DMS79 (cell line): ENCODE measurements around the gene DOK3.
A peak's percentile ranks its signal among the peaks of the same experiment; 100 is the strongest.

ENCODE experiments used
- DNase-seq: peaks from one replicate; lab custom pipeline; 2025; lab: John Stamatoyannopoulos, UW

Gene DOK3

DNA sequence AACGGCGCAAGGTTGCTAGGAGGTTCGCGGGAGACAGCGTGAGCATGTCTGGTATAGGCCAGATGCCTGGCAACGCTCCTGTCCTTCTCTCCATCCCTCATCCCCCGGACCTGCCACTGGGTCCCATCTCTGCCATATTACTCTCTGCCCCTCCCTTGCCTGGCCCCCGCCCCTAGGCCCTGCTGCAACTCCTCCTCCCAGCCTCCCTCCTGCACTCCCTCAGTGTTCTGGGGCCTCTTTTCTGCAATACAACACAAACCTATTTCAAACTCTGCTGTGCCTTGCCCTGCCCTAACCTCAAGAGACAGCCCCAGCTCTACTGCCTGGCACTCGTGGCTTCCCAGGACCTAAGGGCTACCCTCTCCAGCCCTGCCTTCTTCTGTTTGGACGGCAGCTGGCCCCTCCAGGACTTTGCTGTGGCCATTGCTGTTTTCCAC is 27.2 kb downstream of the DOK3 start:
- DNase-seq = no peak

DNA sequence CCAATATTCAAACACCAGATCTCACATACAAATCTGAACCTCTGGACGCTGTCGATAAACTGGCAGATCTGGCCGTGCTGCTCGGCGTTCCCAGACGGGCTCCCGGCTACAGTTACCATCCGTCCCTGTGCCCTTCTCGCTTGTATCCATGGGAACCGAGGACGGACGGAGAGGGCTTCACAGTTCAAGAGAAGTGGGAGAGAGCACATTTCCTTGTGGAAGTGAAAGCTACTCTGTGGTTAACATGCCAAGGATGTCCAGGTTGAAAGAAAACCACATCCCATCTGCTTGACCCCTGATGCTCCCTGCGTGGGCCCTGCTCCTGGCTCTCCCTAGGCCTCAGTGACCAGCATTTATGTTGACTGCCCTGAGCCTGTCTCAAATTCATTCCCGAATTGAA is 29.9 kb downstream of the DOK3 start:
- DNase-seq = no peak

DNA sequence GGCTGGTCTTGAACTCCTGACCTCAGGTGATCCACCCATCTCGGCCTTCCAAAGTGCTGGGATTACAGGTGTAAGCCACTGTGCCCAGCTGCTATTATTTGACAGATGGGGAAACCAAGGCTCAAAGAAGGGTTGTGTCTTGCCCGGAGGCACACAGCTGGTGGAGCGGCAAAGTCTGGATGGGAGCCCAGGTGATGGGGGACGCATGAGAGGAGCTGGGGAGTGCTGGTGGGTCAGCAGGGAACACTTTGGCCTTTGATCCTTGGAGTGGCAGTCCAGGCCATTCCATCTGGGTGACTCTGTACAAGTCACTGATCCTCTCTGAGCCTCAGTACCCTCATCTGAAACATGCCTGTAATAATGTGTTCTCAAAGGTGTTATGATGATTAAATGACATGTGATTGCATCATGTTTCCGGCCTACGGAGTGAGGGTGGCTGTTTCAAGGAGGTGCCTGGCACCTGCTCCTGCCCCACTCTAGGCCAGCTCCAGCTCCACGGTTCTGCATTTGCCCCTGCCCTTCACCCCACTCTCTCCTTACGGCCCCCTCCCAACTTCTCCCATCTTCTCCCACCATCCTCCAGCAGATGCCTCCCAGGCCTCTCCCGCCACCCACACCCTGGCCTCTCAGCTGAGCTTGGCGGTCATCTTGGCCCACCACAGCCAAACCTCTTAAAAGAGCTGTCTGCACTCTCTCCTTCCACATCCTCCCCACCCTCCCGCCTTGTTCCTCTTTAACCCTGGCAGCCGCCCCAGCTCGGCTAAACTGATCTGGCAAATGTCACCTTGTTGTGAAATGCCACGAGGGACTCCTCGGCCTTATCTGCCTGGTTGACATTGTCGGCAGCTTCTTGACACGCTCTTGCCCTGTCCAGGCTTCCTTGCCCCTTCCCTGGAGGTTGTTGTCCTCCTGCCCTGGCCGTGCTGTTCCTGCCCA is 30.6 kb downstream of the DOK3 start:
- peak; percentile 31 for DNase-seq

GRCh38 chr5:177477701-177478477 is 31.7 kb downstream of the DOK3 start:
- DNase-seq = no peak

GRCh38 chr5:177476531-177477233 is 32.9 kb downstream of the DOK3 start:
- DNase-seq = no peak

- DNase-seq = no peak
Observed at GRCh38 chr5:177475563-177476427, 33.8 kb downstream of the DOK3 start.

DNA sequence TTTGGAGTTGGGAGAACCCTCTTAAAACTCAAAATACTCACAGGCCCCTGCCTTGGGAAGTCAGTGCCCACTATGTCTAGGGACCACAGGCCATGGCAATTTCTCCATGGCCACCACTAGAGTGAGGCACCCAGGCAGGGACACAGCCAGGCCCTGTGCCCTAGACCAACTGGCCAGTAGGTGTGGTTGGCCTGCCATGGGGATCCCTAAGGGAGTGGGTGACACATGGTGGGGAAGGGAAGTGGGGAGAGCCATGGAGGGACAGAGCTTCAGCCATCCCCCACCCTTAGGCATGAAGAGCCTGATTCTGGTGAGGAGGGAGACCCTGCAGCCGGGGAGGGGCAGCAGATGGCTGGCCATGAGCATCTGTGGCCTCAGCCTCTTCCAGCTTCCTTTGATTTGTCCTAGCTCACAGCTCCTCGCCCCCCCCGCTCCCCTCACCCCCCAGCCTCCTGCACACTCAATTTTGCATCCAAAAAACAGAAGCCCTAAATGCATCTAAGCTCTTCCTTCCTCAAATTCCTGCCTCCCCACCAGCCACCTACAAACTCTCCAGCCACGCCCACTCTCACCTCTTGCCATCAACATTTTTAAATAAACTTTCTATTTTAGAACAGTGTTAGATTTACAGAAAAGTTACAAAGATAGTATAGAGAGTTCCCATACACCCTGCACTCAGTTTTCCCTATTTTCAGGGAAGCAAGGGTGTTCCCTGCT is 34.6 kb downstream of the DOK3 start:
- DNase-seq = no peak

- no peak for DNase-seq
Observed at GRCh38 chr5:177474002-177474476, 35.6 kb downstream of the DOK3 start.

DNA sequence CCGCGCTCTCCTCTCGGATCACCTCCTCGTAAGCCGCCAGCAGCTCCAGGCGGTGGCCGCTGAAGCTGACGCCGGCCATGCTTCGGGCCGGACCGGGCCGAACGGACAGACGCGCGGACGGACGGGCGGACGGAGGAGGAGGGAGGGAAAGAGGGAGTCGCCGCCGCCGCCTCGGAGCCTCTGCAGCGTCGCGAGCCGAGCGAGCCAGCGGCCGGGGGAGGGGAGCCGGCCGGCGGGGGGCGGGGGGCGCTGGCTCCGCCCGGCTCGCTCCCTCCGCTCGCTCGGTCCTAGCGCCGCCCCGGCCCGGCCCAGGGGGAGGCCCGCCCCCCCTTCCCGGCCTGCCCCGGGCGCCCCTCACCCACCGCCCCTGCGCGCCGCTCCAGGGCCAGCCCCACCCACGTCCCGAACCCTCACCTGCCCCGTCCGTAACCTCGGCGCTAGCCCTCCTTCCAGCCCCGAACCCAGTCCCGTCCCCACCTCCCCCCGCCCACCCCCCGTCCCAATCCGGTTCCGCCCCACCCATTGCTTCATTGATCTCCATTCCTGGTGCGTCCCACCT is 36.1 kb downstream of the DOK3 start, which contains the start of gene DBN1:
TSS of gene DBN1 (minus strand) at position 192 of the 559 bp plus-strand sequence. CDS start at position 79, 113 bp downstream.
- no peak for DNase-seq

DNA sequence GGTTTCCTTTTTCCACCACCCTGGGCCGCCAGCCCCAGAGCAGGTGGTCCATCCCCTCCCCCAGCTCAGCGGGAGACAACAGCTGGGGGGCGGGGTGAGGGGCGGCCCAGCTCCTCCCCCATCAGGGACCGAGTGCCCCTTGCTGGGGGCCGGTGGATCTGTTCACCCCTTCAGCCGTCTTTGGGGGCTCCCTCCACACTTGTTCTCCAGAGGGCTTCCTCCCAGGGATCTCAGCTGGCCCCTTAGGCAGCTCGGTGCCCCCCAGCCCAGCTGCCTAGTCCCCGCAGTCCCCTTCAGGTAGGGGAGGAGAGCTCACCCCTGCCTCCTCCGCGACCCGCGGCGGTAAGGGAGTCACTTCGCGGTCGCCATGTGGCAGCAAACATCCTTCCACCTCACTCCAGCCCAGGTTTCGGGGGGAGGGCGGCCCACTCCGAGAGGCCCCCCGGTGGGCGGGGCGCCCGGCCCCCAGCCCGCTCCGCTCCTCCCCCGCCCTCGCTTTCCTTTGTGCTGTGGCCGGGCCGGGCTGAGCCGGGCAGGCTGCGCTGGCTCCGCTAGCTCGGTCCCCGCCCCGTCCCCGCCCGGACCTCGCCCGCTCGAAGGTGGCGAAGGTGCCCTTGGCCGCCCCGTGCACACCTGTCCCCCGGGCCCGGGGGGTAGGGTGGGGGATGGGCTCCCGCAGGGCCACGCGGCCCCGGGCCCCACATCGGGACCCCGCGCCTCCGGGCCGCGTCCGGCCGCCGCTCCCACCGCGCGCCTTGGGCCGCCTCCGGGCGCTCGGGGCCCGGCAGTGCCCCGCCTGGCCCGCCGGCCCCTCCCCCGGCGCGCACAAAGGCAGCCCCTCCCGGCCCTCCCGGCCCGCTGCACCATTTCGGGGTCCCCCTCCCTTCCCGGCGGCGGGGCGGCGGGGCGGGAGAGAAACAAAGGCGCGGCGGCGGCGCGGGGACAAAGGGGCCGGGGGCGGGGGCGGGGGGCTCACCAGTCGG is 36.9 kb downstream of the DOK3 start:
- peak; percentile 24 for DNase-seq

DNA sequence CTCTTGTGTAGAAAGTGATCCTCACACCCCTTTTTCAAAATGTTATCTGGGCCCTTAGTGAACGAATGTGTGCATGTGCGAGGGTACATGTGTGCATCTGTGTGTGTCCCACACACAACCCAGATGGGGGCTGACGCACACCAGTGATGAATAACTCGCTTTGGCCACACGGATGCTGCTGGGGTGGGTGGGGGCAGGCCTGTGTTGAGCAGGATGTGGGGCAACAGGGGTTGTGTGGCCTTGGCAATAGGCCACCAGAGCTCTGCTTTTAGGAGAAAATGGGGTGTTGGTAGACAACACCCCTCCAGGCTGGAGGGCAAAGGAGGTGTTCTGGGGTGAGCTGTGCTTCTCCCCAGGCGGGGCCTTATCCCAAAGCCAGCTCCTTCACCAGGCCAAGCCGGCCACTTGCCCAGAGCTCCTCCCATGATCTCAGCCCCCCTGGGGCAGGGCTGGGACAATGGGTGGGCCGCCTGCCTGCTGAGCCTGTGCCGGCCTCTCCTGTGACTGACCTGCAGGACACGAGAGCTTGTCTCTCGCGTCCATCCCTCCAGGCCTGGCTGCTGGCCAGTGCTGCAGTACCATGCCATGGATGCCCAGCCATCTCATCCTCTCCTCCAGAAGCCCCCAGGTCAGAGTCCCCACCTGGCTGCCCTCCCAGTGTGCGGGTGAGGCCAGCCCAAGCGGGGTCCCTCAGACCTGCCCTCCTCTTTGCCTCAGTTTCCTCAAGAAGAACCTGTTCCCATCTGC is 37.8 kb downstream of the DOK3 start:
- DNase-seq = no peak

DNA sequence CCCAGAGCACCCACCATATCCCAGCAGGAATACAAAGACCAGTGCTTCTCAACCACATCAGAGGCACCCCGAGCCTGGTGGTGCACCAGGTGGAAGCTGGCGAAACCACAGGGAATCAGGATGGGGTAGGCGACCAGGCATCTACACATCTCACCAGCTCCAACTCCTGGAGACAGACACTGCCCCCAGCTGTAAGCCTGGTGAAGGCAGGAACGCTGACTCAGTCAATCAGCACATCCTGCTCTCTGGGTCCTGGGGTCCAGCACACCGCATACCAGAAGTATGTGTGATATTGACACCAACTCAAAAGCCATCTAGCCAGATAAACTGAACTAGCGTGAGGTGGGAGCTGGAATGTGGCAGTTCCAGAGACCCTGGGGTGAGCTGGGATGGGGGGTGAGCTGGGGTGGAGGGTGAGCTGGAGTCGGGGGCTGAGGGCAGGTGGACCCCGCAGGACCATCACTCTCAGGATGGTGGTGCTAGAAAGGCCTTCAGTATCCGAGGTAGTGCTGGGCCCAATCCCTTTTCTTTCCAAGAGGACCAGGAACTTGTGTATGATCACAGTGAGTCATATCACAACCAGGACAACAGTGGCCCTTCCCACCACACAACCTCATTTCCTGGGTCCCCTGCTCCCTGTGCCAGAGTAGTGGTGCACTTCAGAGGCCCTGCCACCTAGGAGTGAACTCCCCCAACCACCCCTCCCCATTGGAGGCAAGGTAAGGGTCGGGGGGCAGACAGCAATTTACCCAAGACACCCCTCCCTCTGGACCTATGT is 38.7 kb downstream of the DOK3 start:
- no peak for DNase-seq

- DNase-seq = no peak
Observed at GRCh38 chr5:177469750-177470525, 39.7 kb downstream of the DOK3 start.

- no peak for DNase-seq
Observed at GRCh38 chr5:177468685-177469628, 40.7 kb downstream of the DOK3 start.

DNA sequence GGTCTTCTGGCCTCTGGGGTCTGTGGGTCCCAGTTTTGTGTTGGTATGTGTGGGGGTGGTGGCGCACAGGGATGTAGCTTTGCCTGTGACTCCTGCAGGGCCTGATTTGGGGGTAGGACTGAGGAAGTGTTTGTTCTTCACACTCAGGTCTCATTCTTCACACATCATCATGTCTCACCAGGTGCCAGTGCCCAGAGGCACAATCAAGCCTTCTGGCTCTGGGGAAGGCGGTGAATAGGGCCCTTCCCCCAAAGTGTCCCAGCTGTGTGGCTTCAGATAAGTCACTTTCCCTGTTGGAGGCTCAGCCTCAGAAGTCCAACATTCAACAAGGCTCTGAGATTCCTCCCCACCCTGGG is 41.3 kb downstream of the DOK3 start:
- no peak for DNase-seq

- DNase-seq = no peak
Observed at GRCh38 chr5:177467436-177467835, 42.2 kb downstream of the DOK3 start.
